Panc1 (cell line): ENCODE data around the gene FKBP7. TPM values are rescaled to one million over a fixed set of nuclear protein-coding genes. Genes with fewer than 3 reads are reported as not detected.

Experiments
- ATAC-seq: fragments of 200-7000 bp; cut with Tn5 transposase; 2 replicates; pipeline ENCODE4 v1.9.1; 2020; ENCODE audit warnings: mild to moderate bottlenecking, moderate library complexity
- BruUV-seq: library from RNA; stranded (reverse); fragments of 400-500 nt; replicated peaks from 2 replicates; lab custom pipeline; 2021; lab: Mats Ljungman, UMichigan
- CTCF ChIA-PET: fragments of 300-600 bp; sonication (Branson Sonifier 250); formaldehyde crosslinking; loops from one replicate; lab custom pipeline; 2022; ENCODE audit warnings: antibody characterized with exemption; lab: Charles Lee
- POLR2A ChIA-PET: fragments of 300-600 bp; sonication (Branson Sonifier 250); formaldehyde crosslinking; loops from one replicate; lab custom pipeline; 2022; ENCODE audit warnings: antibody characterized with exemption; lab: Charles Lee
- DNase-seq: peaks from one replicate; pipeline ENCODE4 v3.0.0-alpha.2; 2010; ENCODE audit warnings: low read depth, low spot score
- H3K27ac ChIP-seq: 2 replicates; pipeline ENCODE4 v1.5.1; 2011; ENCODE audit warnings: mild to moderate bottlenecking, low read length, inconsistent platforms
- H3K27me3 ChIP-seq: fragments of 200-500 bp; sonication (Bioruptor generic); 2 replicates; pipeline ENCODE4 v1.6.0; 2014; ENCODE audit warnings: low read length, inconsistent platforms; ENCODE audit not compliant: control insufficient read depth, insufficient read depth
- H3K36me3 ChIP-seq: fragments of 200-500 bp; sonication (Bioruptor generic); 2 replicates; pipeline ENCODE4 v1.5.1; 2014; ENCODE audit warnings: inconsistent platforms, mild to moderate bottlenecking, low read length, moderate library complexity; ENCODE audit not compliant: control insufficient read depth, insufficient read depth
- H3K4me1 ChIP-seq: 2 replicates; pipeline ENCODE4 v1.5.1; 2011; ENCODE audit warnings: inconsistent platforms, mild to moderate bottlenecking, low read length, moderate library complexity; ENCODE audit not compliant: control insufficient read depth, insufficient read depth
- H3K4me3 ChIP-seq, 2 experiments: 2 replicates each; pipeline ENCODE4 v1.5.1; 2011 to 2012; ENCODE audit warnings: low read depth in 2 of 2, low read length in 2 of 2, mild to moderate bottlenecking in 2 of 2, inconsistent platforms in 1 of 2, moderate library complexity in 1 of 2
- H3K9me3 ChIP-seq: fragments of 200-500 bp; sonication (Bioruptor generic); 2 replicates; pipeline ENCODE4 v1.5.1; 2014; ENCODE audit warnings: low read depth, mild to moderate bottlenecking, inconsistent platforms, low read length, moderate library complexity; ENCODE audit not compliant: control insufficient read depth, insufficient read depth
- POLR2AphosphoS5 ChIP-seq: IDR thresholded peaks from 2 replicates; pipeline ENCODE4 v1.6.1; 2012; ENCODE audit warnings: mild to moderate bottlenecking, low read depth, low read length, moderate library complexity
- REST ChIP-seq, 2 experiments: IDR thresholded peaks; 2 replicates each; pipeline ENCODE4 v1.6.1; 2011 to 2012; ENCODE audit warnings: low read depth in 2 of 2, control low read depth in 1 of 2, low read length in 1 of 2, mild to moderate bottlenecking in 1 of 2, moderate library complexity in 1 of 2; ENCODE audit not compliant: insufficient read depth in 1 of 2
- SIN3A ChIP-seq: IDR thresholded peaks from 2 replicates; pipeline ENCODE4 v1.6.1; 2012; ENCODE audit warnings: low read depth, mild to moderate bottlenecking, low read length, moderate library complexity, borderline replicate concordance; ENCODE audit not compliant: insufficient read depth
- TCF7L2 ChIP-seq: IDR thresholded peaks from 2 replicates; pipeline ENCODE4 v1.6.1; 2011; ENCODE audit warnings: mild to moderate bottlenecking, low read depth, low read length, inconsistent platforms
- in situ Hi-C: cut with HindIII; loops from 2 replicates; pipeline ENCODE4 v1.10.0; 2016; ENCODE audit warnings: low sequenced_read_pairs, low pct_unique_long_range_greater_than_20kb
- intact Hi-C: fragments of 100-400 bp; cut with micrococcal nuclease; formaldehyde crosslinking; loops from one replicate; pipeline ENCODE4 v1.10.0; 2022; ENCODE audit not compliant: unreplicated experiment
- total RNA-seq: library from RNA; stranded (reverse); gene quantifications from one replicate; pipeline ENCODE4 v1.2.1, GENCODE V29; 2021; ENCODE audit not compliant: unreplicated experiment
- TF ChIP-seq, protein P1 (sequence below): fragments of 450-650 bp; IDR thresholded peaks from 2 replicates; pipeline ENCODE4 v1.5.1; 2017; ENCODE audit warnings: mild to moderate bottlenecking

FKBP7 gene
- total RNA-seq, 1 experiment from 2014 or later, result 1.8 TPM

DNA sequence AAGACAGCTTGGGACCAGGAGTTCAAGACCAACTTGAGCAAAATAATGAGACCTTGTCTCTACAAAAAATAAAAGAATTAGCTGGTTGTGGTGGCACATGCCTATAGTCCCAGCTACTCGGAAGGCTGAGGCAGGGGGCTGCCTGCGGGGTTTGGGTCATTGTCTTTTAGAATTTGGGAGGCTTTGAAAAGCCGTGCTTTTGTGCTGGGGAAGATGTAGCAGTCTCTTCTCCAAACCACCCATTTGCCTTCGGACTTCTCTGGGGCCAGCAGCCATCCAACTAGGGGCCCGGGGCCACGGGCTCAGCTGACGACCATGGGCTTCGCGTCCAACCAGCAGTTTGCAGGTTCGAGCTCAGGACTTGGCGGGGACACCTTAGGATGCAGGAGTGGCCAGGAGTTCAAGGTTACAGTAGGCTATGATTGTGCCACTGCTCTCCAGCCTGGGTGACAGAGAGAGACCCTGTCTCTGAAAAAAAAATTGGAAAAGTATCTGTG, 21.0 kb downstream of the FKBP7 start:
- Histone ChIP-seq H3K27ac (no peak overlapping the region), H3K4me3 (no peak overlapping the region), H3K36me3 (no peaks in the 10 kb centered on the region), H3K9me3 (no peaks in the 10 kb centered on the region), H3K4me1 (no peaks in the 10 kb centered on the region), H3K27me3 (no peaks in the 10 kb centered on the region)
- no TSS peak for BruUV-seq
- ATAC-seq (no peak), DNase-seq (no peak)
- POLR2A ChIA-PET, result interaction anchor here (0.6 kb wide), 1 partner anchor 25 kb away, joined by 6 read pairs; no protein-coding TSS in a partner anchor
- intact Hi-C loops (no loop called here), in situ Hi-C loops (no loop called here)
- TF ChIP-seq, protein P1, sequence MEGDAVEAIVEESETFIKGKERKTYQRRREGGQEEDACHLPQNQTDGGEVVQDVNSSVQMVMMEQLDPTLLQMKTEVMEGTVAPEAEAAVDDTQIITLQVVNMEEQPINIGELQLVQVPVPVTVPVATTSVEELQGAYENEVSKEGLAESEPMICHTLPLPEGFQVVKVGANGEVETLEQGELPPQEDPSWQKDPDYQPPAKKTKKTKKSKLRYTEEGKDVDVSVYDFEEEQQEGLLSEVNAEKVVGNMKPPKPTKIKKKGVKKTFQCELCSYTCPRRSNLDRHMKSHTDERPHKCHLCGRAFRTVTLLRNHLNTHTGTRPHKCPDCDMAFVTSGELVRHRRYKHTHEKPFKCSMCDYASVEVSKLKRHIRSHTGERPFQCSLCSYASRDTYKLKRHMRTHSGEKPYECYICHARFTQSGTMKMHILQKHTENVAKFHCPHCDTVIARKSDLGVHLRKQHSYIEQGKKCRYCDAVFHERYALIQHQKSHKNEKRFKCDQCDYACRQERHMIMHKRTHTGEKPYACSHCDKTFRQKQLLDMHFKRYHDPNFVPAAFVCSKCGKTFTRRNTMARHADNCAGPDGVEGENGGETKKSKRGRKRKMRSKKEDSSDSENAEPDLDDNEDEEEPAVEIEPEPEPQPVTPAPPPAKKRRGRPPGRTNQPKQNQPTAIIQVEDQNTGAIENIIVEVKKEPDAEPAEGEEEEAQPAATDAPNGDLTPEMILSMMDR, result no peak
- TF ChIP-seq SIN3A, result no peak
- no peak for TF ChIP-seq TCF7L2
- no peak for TF ChIP-seq REST (IDR thresholded peaks at IDR 0.05; ENCODE audit: insufficient read depth in 1 of 2, low read depth in 2 of 2, low read length in 1 of 2)
- no peak for TF ChIP-seq POLR2AphosphoS5
- CTCF ChIA-PET, result no interaction called here

GRCh38 chr2:178455947-178456346, 22.5 kb downstream of the FKBP7 start:
- intact Hi-C loops, result no loop called here
- no peak for DNase-seq
- H3K36me3 ChIP-seq, result no peaks in the 10 kb centered on the region
- no peak for TF ChIP-seq POLR2AphosphoS5
- TF ChIP-seq TCF7L2, result no peak
- ChIA-PET POLR2A (no interaction called here), CTCF (no interaction called here)
- no TSS peak for BruUV-seq
- no peaks in the 10 kb centered on the region for H3K27me3 ChIP-seq
- no peak for ATAC-seq
- H3K9me3 ChIP-seq, result no peaks in the 10 kb centered on the region
- no peaks in the 10 kb centered on the region; the same call in 1 of the 2 replicates for H3K4me1 ChIP-seq
- no peak overlapping the region for H3K27ac ChIP-seq
- in situ Hi-C loops, result no loop called here
- H3K4me3 ChIP-seq, result no peak overlapping the region

DNA sequence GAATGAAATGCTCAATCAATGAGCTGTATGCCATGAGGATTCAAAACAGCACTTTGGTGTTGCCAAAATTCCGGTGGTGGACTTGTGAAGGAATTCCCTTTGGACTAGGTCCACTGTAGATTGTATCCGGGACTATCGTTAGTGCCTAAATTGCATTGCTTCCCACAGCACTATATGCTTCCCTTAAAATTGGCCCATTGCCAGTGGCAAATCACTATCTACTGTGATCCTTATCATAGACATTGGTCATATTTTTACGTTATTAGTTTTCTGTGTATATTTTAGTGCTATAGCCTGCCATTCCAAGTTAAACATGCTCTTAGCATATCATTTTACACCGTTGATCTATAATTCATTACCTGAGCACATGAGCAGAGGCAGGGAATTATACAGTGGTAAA, 25.5 kb downstream of the FKBP7 start:
- TF ChIP-seq POLR2AphosphoS5, result no peak
- TF ChIP-seq, protein P1, result no peak
- TF ChIP-seq REST (IDR thresholded peaks at IDR 0.05; ENCODE audit: insufficient read depth in 1 of 2, low read depth in 2 of 2, low read length in 1 of 2), result no peak
- TF ChIP-seq SIN3A, result no peak
- no peak for TF ChIP-seq TCF7L2
- no TSS peak for BruUV-seq
- H3K27ac ChIP-seq, result no peak overlapping the region
- CTCF ChIA-PET, result no interaction called here
- POLR2A ChIA-PET, result no interaction called here
- H3K27me3 ChIP-seq, result no peaks in the 10 kb centered on the region
- peaks cover 9% of the 10 kb centered on the region; the same call in 1 of the 2 replicates for H3K4me1 ChIP-seq
- no peak for ATAC-seq
- intact Hi-C loops (no loop called here), in situ Hi-C loops (no loop called here)
- H3K4me3 ChIP-seq, result no peak overlapping the region
- H3K36me3 ChIP-seq, result peaks cover 7% of the 10 kb centered on the region
- DNase-seq, result no peak
- no peaks in the 10 kb centered on the region for H3K9me3 ChIP-seq
